Hepatocyte (in vitro differentiated cells): Measurements from ENCODE around the gene URB2. TPM values are rescaled to one million over a fixed set of nuclear protein-coding genes. Genes with fewer than 3 reads are reported as not detected.

ENCODE experiments used
- DNase-seq: peaks from one replicate; pipeline ENCODE4 v3.0.0-alpha.2; 2016; ENCODE audit warnings: low spot score
- H2AFZ ChIP-seq: fragments of 200-600 bp; sonication (generic); 2 replicates; pipeline ENCODE4 v1.6.0; 2016; ENCODE audit warnings: antibody characterized with exemption, mild to moderate bottlenecking
- H3K27ac ChIP-seq: fragments of 200-600 bp; sonication (generic); 2 replicates; pipeline ENCODE4 v1.5.1; 2016; ENCODE audit warnings: mild to moderate bottlenecking
- H3K27me3 ChIP-seq: fragments of 200-600 bp; sonication (generic); 2 replicates; pipeline ENCODE4 v1.6.1; 2016
- H3K36me3 ChIP-seq: fragments of 200-600 bp; sonication (generic); replicated peaks from 2 replicates; pipeline ENCODE4 v1.5.1; 2016; ENCODE audit warnings: low read depth; ENCODE audit not compliant: insufficient read depth
- H3K4me1 ChIP-seq: fragments of 200-600 bp; sonication (generic); 2 replicates; pipeline ENCODE4 v1.5.1; 2016; ENCODE audit warnings: mild to moderate bottlenecking, moderate library complexity; ENCODE audit not compliant: insufficient read depth
- H3K4me2 ChIP-seq: fragments of 200-600 bp; sonication (generic); 2 replicates; pipeline ENCODE4 v1.6.0; 2016
- H3K4me3 ChIP-seq: fragments of 200-600 bp; sonication (generic); 2 replicates; pipeline ENCODE4 v1.5.1; 2016; ENCODE audit warnings: mild to moderate bottlenecking
- H3K79me2 ChIP-seq: fragments of 200-600 bp; sonication (generic); 2 replicates; pipeline ENCODE4 v1.6.0; 2017; ENCODE audit warnings: mild to moderate bottlenecking
- H3K9me2 ChIP-seq: fragments of 200-600 bp; sonication (generic); replicated peaks from 2 replicates; pipeline ENCODE4 v1.6.0; 2017; ENCODE audit warnings: mild to moderate bottlenecking; ENCODE audit not compliant: insufficient read depth
- H3K9me3 ChIP-seq: fragments of 200-600 bp; sonication (generic); 2 replicates; pipeline ENCODE4 v1.5.1; 2016; ENCODE audit warnings: low read depth, mild to moderate bottlenecking
- H4K20me1 ChIP-seq: fragments of 200-600 bp; sonication (generic); 2 replicates; pipeline ENCODE4 v1.6.0; 2016; ENCODE audit warnings: mild to moderate bottlenecking; ENCODE audit not compliant: insufficient read depth, poor library complexity, severe bottlenecking
- CTCF ChIP-seq: fragments of 200-600 bp; sonication (generic); IDR thresholded peaks from 2 replicates; pipeline ENCODE4 v1.5.1; 2016; ENCODE audit warnings: antibody characterized with exemption, mild to moderate bottlenecking; ENCODE audit not compliant: poor library complexity
- EZH2 ChIP-seq: fragments of 200-600 bp; sonication (generic); IDR thresholded peaks from 2 replicates; pipeline ENCODE4 v1.6.1; 2016; ENCODE audit warnings: antibody characterized with exemption, mild to moderate bottlenecking, borderline replicate concordance
- EZH2phosphoT487 ChIP-seq: fragments of 200-600 bp; sonication (generic); IDR thresholded peaks from one replicate; pipeline ENCODE4 v1.6.1; 2018; ENCODE audit warnings: antibody characterized with exemption, mild to moderate bottlenecking, low read depth, moderate library complexity; ENCODE audit not compliant: unreplicated experiment, severe bottlenecking
- WGBS: methylation state at CpG from one replicate; pipeline ENCODE4 v1.1.6; 2016; ENCODE audit warnings: low lambda C conversion rate; ENCODE audit errors: missing lambda C conversion rate; 5-methylcytosine and 5-hydroxymethylcytosine counted together
- polyA plus RNA-seq: library from polyadenylated mRNA; unstranded; fragments of >200 nt; fragmentation: Nextera tagmentation; extraction: Ambion mirVana; gene quantifications from 2 replicates; pipeline ENCODE4 v1.2.1, GENCODE V29; 2016
- total RNA-seq: library from RNA; depleted of rRNA; stranded (reverse); fragments of >200 nt; gene quantifications from 2 replicates; pipeline ENCODE4 v1.2.3, GENCODE V29; 2014

Gene URB2
- total and polyA plus RNA-seq, 2 experiments from 2014 or later: 4.6 to 12.4 TPM

- no peak for TF ChIP-seq EZH2
- no peak for TF ChIP-seq EZH2phosphoT487
- TF ChIP-seq CTCF: no peak
- H3K27me3 ChIP-seq: no peaks in the 10 kb centered on the region
- H3K9me2 ChIP-seq: no peaks in the 10 kb centered on the region
- H3K36me3 ChIP-seq: no peaks in the 10 kb centered on the region
- WGBS: 95% methylated on average over 6 of the region's 6 CpGs
- H2AFZ ChIP-seq: no peak overlapping the region
- no peak overlapping the region for H3K4me3 ChIP-seq
- DNase-seq: no peak
- H3K4me2 ChIP-seq: no peak overlapping the region
- peaks cover 6% of the 10 kb centered on the region for H3K79me2 ChIP-seq
- no peaks in the 10 kb centered on the region for H3K4me1 ChIP-seq
- H3K27ac ChIP-seq: no peak overlapping the region
- H4K20me1 ChIP-seq: no peaks in the 10 kb centered on the region
- no peaks in the 10 kb centered on the region for H3K9me3 ChIP-seq
Measured at GRCh38 chr1:229643996-229644745, 18.1 kb downstream of the URB2 start.

GRCh38 chr1:229645324-229645993 lies 19.4 kb downstream of the URB2 start:
- no peak overlapping the region for H3K4me2 ChIP-seq
- no peak for DNase-seq
- H3K36me3 ChIP-seq: no peaks in the 10 kb centered on the region
- no peaks in the 10 kb centered on the region for H3K4me1 ChIP-seq
- no peak overlapping the region for H3K27ac ChIP-seq
- H4K20me1 ChIP-seq: no peaks in the 10 kb centered on the region
- H3K4me3 ChIP-seq: no peak overlapping the region
- H3K9me2 ChIP-seq: no peaks in the 10 kb centered on the region
- H3K9me3 ChIP-seq: no peaks in the 10 kb centered on the region
- no peaks in the 10 kb centered on the region for H3K27me3 ChIP-seq
- TF ChIP-seq CTCF: no peak
- TF ChIP-seq EZH2phosphoT487: no peak
- no peak for TF ChIP-seq EZH2
- H2AFZ ChIP-seq: no peak overlapping the region
- peaks cover 2% of the 10 kb centered on the region for H3K79me2 ChIP-seq
- 95% methylated on average over 15 of the region's 15 CpGs for WGBS

GRCh38 chr1:229648406-229648805 lies 22.4 kb downstream of the URB2 start:
- no peak for DNase-seq
- Histone ChIP-seq H3K9me3 (no peaks in the 10 kb centered on the region), H2AFZ (no peak overlapping the region), H3K79me2 (no peaks in the 10 kb centered on the region), H3K4me2 (no peak overlapping the region), H4K20me1 (no peaks in the 10 kb centered on the region), H3K9me2 (no peaks in the 10 kb centered on the region), H3K4me3 (no peak overlapping the region), H3K27me3 (no peaks in the 10 kb centered on the region), H3K36me3 (no peaks in the 10 kb centered on the region), H3K4me1 (no peaks in the 10 kb centered on the region), H3K27ac (no peak overlapping the region)
- 95% methylated on average over 4 of the region's 4 CpGs for WGBS
- no peak for TF ChIP-seq CTCF
- TF ChIP-seq EZH2phosphoT487: no peak
- no peak for TF ChIP-seq EZH2
